Activated T-cell treated with anti-CD3 and anti-CD28 coated beads for 4 hours (primary cell): Measurements from ENCODE around the gene TGFBR3.

Experiments used
- DNase-seq: peaks from one replicate; pipeline ENCODE4 v3.0.0-alpha.2; 2020

Gene TGFBR3

DNA sequence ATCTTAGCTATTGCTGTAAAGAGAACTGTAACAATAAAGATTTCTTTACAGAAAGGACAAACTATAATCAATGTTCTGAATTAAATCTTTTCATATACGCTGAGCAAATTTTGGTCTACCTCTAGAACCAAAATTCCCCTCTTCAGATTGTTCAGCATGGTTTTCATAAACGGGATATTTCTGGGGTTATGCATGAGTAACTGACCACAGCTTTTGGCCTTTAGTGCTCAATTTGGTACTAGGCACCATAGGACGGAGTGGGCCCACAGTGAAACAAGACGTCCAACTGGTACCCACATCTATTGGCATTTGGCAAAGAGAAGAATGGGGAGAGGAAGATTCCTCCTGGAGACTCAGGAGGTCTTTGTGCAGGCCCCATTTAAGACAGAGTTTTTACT, 184.5 kb downstream of the TGFBR3 start:
- no peak for DNase-seq

DNA sequence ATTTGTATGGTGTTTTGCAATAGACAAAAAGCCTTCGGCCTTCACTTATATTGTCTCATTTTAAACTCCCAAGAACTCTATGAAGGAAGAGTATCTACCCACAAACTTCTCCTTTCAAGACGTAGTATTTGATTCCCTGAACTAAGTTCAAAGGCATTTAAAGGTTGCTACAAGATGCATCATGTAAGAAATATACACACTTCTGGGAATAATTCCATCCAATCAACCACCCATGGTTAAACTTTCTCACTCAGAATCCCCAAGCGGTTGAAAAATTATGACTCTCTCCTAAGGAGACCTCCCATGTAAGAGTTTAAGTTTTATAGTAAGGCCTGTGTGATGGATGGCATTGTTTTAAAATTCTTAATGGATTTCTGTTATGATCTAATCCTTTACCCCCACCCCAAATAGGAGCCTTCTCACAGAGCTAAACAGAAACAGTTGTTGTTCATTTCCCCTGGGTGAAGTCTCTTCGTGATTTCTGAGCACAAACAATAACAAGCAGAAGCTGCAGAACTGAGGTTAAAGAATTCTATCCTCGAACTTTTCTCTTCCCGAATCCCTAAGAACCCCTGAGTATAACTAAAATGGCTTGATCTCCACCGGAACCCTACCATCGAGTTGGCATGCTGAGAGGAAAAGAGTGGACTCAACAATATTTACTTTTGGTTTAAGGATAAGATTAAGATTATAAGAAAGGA, 185.0 kb downstream of the TGFBR3 start:
- no peak for DNase-seq

DNA sequence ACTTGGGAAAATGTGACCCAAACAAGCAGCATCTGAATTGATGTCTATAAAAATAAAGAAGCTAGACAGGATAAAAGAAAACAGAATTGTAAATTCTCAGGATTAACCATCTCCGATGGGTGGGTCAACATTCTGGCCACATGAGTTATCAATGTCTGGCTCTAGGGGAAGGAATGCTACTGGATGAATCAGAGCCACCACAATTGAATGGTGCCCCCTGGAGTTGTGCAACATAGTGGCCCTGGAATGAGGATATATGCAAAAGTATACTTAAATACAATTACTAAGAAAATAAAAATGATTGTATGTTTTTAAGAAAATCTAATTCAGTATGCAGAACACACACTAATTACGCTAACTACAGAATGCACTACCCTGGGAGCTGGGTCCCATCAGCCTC, 185.6 kb downstream of the TGFBR3 start:
- DNase-seq, result no peak

DNA sequence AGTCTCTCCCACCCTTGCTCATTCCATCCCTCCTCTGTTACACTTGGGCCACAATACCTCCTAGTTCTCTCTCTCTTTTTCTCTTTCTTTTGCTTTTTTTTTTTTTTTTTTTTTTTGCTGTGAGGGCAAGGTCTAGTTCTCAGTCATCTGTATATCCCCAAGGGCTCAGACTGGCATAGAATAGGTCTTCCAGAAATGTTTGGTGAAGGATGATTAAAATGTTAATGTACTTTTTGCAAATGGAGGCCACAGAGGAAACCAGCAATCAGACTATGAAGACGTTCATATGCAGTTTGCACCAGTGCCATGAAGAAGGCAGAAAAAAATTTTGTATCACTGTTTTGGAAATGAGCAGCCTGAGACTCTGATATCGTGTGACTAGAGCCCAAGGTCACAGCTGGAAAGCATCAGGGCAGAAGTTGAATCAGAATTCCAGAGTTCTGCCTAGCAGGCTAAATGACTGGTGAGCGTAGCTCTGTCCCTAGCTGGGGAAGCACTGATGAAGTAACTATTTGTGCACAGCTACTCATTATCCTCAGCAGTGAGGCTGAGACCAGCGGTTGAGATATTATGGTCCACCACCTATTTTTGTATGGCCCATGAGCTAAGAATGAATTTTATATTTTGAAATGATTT, 186.5 kb downstream of the TGFBR3 start:
- DNase-seq, result no peak

- no peak for DNase-seq
Observed at GRCh38 chr1:91697861-91698260, 188.1 kb downstream of the TGFBR3 start.

GRCh38 chr1:91697416-91697815, 188.5 kb downstream of the TGFBR3 start:
- DNase-seq, result no peak

- DNase-seq, result no peak
Observed at GRCh38 chr1:91696321-91696720, 189.6 kb downstream of the TGFBR3 start.

DNA sequence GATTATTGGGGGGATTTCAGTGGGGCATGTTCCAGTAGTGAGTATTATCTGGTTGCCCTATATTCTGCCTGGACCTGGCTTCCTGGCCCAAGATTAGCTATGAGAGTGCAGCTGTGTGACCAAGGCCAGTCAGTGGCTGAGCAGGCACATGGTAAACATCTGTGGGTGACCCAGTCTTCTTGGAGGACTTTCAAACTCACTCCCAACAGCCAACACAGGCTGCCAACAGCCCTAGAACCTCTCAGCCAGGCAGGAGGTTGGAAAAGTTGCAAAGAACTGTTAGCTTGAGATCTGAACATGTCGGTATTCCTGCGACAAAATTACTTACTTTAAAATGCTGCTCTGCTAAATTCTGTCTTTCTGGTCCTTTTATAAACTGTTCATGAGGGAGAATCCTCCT, 192.4 kb downstream of the TGFBR3 start:
- DNase-seq, result no peak

DNA sequence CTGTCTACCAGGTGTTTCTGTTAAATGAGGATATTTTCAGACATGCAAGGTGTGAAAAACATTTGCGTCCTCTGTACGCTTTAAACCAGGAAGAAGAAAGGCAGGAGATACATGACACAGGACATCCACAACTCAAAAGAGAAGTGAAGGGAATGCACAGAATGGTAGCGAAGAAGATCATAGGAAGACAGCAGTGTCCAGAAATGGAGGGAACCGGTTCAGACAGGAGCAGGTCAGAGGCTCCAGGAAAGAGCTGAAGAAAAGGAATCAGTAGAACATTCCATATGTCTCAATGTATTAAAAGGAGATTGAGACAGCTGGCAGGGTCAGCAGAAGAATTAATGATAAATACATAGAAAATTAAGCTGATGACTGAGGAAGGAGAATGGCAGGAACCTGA, 194.4 kb downstream of the TGFBR3 start:
- DNase-seq, result no peak

- DNase-seq, result no peak
Observed at GRCh38 chr1:91689641-91690481, 196.1 kb downstream of the TGFBR3 start.

DNA sequence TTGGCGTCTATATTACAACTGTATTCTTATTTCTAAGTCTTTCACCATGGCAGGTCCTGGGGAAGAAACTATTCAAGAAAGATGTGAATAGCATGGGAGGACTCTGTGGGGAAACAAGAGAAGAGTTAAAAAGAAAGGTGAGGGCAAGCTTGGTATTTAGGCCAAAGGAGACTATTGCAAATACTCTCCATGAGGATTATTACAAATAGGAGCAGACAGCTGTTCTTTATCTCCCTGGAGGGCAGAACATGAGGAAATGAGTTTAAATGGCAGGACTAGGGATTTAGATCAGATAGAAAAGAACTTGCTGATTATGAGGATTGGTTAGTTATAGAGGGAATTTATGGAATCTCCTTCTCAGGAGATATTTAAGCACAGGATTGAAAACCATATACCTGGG, 198.5 kb downstream of the TGFBR3 start:
- no peak for DNase-seq

DNA sequence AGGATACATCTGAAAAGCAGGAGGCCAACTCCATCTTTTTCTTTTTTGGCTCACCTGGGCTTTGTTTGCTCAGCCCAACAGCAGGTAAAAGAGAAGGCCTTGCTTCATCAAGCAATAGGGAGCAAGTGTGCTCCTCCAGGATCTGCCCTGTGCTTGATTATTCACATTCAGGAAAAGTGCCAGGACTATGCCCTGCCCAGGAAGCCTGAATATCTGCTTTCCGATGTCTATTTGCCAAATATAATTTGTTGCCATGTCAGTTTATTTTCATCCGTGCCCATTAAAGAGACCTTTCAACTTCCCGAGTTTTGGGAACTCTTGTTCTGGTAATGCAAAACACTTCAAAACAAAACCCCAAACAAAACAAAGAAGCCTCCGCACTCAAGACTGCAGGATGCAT, 200.0 kb downstream of the TGFBR3 start:
- no peak for DNase-seq

GRCh38 chr1:91684481-91685196, 201.3 kb downstream of the TGFBR3 start:
- no peak for DNase-seq

DNA sequence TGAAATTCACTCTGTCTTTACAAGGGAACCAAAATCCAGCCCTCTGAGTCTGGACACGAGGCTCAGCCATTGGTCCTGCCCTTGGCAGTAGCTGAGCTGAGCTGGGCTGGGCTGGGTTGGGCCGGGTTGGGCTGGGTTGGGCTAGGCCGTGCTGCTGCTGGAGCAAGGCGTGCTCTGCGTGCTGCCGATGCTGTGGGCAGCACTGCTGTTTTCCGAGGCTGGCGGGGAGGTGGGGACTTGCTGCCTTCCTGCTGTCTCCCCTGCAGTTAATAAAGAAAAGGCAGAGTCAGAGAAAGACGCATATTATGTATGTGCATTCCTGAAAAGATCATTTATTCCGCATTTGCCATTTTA, 202.4 kb downstream of the TGFBR3 start:
- no peak for DNase-seq

GRCh38 chr1:91682882-91683597, 202.9 kb downstream of the TGFBR3 start:
- DNase-seq, result no peak

GRCh38 chr1:91680556-91681155, 205.3 kb downstream of the TGFBR3 start:
- DNase-seq, result no peak

DNA sequence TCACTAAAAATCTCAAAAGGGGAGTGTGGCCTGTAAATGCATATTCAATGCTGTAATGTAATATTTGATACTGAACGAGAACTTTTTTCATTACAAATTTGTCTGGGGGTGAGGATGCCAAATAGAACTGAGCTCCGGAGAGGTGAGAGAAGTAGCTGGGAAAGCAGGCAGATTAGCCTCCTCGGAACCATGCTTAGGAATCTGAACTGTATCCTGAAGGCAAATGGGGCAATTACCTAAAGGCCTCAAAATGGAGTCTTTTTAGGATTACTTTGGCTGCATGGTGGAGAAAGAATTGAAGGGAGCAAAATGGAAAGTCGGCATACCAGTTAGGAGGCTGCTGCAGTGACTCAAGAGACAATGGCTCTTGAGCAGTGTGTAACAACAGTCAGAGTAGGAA, 206.5 kb downstream of the TGFBR3 start:
- no peak for DNase-seq

DNA sequence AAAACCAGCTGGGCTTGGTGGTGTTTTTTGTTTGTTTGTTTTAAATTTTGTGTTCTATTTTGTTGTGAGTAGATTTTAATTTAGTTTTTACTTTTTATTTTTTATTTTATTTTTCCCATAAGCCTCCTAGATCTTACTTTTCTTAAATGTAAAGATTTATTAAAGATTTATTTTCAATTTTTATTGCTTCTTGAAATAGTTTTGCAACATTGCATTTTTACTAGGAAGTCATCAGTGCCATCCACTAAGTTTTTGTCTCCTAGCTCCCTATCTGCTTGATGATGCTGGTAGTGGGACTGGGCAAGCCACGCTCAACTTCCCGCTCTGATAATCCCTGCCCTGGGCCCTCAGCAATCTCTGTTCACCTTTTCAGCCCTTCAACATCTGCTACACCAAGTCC, 209.9 kb downstream of the TGFBR3 start:
- DNase-seq, result no peak

- DNase-seq, result no peak
Observed at GRCh38 chr1:91674107-91674506, 211.8 kb downstream of the TGFBR3 start.

- DNase-seq, result no peak
Observed at GRCh38 chr1:91673613-91674012, 212.3 kb downstream of the TGFBR3 start.

DNA sequence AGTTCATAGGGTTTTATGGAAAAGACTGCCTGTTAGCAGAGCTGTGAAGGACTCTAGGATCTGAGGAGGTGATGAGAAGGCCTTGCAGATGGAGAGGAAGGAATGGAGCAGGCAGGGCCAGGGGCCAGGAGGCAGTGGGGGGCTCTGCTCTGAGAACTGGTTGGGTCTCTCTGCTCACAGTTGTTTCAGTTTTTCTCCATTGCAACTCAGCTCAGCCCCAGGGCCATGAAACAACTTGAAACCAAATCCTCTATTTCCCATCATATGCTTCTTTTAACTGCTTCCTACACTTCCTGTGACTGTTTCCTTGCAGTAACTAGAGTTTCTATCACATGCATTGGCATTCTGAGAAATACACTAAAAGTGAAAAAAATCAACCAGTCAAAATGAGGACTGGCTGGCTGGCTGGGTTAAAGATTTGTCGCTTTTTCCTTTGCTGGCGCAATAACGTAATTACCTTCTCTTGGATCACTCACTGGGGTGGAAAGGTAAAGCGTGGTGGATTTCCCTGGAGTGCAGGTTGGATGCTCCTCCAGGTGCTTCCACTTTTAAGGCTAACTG, 213.3 kb downstream of the TGFBR3 start:
- no peak for DNase-seq

DNA sequence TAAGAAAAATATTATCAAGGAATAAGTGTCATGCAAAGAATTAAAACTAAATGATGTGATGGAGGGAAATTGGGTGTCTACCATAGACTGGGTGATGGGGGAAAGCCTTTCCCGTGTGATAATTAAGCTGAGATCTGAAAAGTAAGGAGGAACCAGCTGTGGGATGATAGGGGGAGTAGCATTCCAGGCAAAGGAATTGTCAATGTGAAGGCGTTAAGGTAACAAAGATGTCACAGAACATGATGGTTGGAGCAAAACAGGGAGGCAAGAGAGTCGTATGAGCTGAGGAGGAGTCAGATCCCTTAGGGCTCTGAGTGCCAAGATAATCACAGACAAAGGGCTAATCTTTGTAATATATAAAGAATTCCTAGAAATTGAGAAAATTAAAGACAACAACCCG, 215.2 kb downstream of the TGFBR3 start:
- DNase-seq, result no peak
